Ishikawa (cell line): ENCODE data around the gene ATG101.

Experiments used
- CEBPB ChIP-seq: IDR thresholded peaks from 2 replicates; pipeline ENCODE4 v1.6.1; 2012
- CREB1 ChIP-seq: IDR thresholded peaks from 2 replicates; pipeline ENCODE4 v1.6.1; 2012; ENCODE audit warnings: low read depth
- EGR1 ChIP-seq: IDR thresholded peaks from 2 replicates; pipeline ENCODE4 v1.6.1; 2012
- EP300 ChIP-seq: IDR thresholded peaks from 2 replicates; pipeline ENCODE4 v1.6.1; 2012; ENCODE audit warnings: borderline replicate concordance
- FOXM1 ChIP-seq: IDR thresholded peaks from 2 replicates; pipeline ENCODE4 v1.6.1; 2012; ENCODE audit warnings: low read depth, borderline replicate concordance
- NFIC ChIP-seq: IDR thresholded peaks from 2 replicates; pipeline ENCODE4 v1.6.1; 2012
- RAD21 ChIP-seq: IDR thresholded peaks from 2 replicates; pipeline ENCODE4 v1.6.1; 2012; ENCODE audit warnings: low read depth
- TAF1 ChIP-seq: IDR thresholded peaks from 2 replicates; pipeline ENCODE4 v1.6.1; 2012; ENCODE audit warnings: low read depth, mild to moderate bottlenecking
- TCF12 ChIP-seq: IDR thresholded peaks from 2 replicates; pipeline ENCODE4 v1.6.1; 2012; ENCODE audit warnings: low read depth
- TEAD4 ChIP-seq: IDR thresholded peaks from 2 replicates; pipeline ENCODE4 v1.6.1; 2012
- YY1 ChIP-seq: IDR thresholded peaks from 2 replicates; pipeline ENCODE4 v1.6.1; 2012; ENCODE audit warnings: low read depth
- ZBTB7A ChIP-seq: IDR thresholded peaks from 2 replicates; pipeline ENCODE4 v1.6.1; 2012; ENCODE audit warnings: low read depth
- TF ChIP-seq, protein P1 (sequence below): IDR thresholded peaks from 2 replicates; pipeline ENCODE4 v1.6.1; 2012; ENCODE audit warnings: low read depth, mild to moderate bottlenecking
- TF ChIP-seq, protein P2 (sequence below): IDR thresholded peaks from 2 replicates; pipeline ENCODE4 v1.6.1; 2012
- TF ChIP-seq, protein P3 (sequence below): IDR thresholded peaks from 2 replicates; pipeline ENCODE4 v1.6.1; 2012

ATG101 gene

DNA sequence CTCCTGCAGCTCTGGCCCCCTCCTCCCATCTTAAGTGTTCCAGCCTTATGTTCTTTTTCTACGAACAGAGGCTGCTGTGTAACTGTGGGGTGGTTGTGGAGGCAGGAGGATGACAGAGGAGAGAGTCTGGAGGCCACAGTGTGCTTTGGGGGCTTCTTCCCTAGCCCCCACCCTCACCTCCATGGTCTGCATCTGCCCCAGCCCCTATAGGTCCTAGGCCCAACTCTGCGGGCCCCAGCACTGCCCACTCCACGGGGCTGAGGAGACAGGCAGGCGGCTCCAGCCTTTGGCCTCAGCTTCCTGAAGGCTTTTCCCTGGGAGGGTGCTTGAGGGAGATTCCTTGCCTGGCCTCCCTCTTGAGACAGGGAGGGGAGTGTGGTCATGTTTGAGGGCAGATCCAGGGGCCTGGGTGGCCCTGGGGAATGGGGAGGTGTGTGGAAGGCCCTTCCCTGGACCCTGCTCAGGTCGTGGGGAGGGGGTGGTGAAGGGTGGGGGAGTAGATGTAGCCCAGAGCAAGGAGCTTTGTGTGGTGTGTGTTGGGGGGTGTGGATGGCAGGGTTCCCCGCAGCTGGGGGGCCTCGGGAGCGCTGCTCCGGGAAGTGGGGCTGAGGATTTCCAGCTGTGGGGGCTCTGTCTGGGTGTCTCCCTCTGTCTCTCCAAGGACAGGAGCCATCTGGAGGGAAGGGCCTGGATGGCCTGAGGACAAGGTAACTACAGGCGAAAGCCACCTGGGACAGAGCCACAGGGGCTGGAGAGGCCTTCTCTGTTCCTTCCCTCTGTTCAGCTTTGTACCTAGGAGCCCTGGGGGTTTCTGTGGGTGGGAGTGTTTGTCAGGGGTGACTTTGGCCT, 10.8 kb downstream of the ATG101 start:
- TF ChIP-seq CREB1 (no peak), YY1 (no peak), CEBPB (no peak), EP300 (no peak), NFIC (no peak), TAF1 (no peak), EGR1 (no peak), TEAD4 (no peak), RAD21 (no peak), TCF12 (no peak), FOXM1 (no peak), ZBTB7A (no peak)
- TF ChIP-seq, protein P1, sequence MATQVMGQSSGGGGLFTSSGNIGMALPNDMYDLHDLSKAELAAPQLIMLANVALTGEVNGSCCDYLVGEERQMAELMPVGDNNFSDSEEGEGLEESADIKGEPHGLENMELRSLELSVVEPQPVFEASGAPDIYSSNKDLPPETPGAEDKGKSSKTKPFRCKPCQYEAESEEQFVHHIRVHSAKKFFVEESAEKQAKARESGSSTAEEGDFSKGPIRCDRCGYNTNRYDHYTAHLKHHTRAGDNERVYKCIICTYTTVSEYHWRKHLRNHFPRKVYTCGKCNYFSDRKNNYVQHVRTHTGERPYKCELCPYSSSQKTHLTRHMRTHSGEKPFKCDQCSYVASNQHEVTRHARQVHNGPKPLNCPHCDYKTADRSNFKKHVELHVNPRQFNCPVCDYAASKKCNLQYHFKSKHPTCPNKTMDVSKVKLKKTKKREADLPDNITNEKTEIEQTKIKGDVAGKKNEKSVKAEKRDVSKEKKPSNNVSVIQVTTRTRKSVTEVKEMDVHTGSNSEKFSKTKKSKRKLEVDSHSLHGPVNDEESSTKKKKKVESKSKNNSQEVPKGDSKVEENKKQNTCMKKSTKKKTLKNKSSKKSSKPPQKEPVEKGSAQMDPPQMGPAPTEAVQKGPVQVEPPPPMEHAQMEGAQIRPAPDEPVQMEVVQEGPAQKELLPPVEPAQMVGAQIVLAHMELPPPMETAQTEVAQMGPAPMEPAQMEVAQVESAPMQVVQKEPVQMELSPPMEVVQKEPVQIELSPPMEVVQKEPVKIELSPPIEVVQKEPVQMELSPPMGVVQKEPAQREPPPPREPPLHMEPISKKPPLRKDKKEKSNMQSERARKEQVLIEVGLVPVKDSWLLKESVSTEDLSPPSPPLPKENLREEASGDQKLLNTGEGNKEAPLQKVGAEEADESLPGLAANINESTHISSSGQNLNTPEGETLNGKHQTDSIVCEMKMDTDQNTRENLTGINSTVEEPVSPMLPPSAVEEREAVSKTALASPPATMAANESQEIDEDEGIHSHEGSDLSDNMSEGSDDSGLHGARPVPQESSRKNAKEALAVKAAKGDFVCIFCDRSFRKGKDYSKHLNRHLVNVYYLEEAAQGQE, result no peak
- TF ChIP-seq, protein P2, sequence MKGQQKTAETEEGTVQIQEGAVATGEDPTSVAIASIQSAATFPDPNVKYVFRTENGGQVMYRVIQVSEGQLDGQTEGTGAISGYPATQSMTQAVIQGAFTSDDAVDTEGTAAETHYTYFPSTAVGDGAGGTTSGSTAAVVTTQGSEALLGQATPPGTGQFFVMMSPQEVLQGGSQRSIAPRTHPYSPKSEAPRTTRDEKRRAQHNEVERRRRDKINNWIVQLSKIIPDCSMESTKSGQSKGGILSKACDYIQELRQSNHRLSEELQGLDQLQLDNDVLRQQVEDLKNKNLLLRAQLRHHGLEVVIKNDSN, result no peak
- TF ChIP-seq, protein P3, sequence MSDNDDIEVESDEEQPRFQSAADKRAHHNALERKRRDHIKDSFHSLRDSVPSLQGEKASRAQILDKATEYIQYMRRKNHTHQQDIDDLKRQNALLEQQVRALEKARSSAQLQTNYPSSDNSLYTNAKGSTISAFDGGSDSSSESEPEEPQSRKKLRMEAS, result no peak

DNA sequence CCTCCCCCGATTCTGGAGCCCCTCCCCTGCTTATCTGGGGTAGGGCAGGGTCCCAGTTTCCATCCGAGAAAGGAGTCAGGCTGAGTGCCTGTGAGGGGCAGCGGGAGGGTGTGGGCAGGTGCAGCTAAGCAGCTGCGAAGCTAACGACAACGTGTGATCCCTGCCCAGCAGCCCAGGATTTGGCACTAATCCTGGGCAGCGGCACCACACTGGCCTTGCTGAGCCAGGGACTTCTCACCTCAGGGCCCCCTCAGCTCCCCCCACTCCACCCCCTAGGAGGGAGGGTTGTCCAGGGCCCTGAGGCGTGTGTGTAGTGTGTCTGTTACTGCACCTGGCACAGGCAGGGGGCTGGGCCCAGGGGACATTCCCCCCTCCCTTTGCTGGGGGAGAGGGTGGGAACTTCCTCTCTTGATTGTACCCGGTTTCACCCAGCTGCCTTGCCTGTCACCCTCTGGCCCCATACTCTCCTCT, 11.5 kb downstream of the ATG101 start:
- no peak for TF ChIP-seq YY1
- no peak for TF ChIP-seq TCF12
- TF ChIP-seq FOXM1, result no peak
- TF ChIP-seq RAD21, result no peak

DNA sequence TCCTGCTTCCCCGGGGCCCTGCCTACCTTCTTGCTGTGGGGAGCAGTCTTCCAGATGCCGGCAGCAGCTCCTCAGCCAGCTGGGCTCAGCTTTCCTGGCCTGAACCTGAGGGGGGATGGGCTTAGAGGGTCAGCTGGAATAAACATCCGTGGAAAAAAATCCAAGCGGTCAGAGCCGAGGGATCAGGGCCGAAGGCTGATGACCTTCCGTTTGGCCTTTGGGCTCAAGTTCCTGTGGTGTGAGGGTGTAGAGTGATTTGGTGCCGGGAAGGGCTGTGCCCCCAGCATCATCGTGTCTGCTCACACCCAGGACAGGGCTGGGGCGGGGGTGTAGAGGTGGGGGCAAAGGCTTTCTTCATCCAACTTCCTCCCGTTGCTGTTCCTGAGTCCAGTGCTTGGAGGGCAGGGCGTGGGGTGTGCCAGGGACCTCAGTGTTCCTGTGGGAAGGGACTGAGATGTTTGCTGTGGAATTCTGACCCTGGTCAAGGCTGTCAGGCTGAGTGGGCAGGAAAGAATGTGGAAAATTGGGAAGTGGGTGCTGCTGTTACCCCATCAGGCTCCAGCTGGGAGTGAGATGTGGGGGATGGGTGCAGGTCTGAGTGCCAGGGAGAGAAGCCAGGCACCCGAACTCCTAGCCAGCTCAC, 12.4 kb downstream of the ATG101 start:
- TF ChIP-seq TCF12 (no peak), FOXM1 (no peak), ZBTB7A (no peak), YY1 (no peak), TEAD4 (no peak), EP300 (no peak), CEBPB (no peak), RAD21 (no peak), CREB1 (no peak), NFIC (no peak), EGR1 (no peak), TAF1 (no peak)
- TF ChIP-seq, protein P3, result no peak
- TF ChIP-seq, protein P1, result no peak
- TF ChIP-seq, protein P2, result no peak

DNA sequence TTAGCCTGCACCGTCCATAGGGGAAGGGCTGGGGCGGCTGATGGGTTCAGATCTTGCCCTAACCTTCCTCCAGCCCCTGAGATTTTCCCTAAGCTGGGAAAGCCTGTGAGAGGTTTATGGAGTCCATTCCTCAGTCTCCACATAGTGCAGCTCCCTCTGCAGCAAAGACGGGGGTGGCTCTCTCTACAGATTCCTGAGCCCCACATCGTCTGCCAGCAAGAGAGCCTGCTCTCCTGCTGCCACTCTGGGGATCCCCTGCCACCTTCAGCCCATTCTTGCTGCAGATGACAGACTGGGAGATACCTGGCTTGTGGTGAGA, 12.8 kb downstream of the ATG101 start:
- TF ChIP-seq NFIC, result no peak
- TF ChIP-seq FOXM1, result no peak
- TF ChIP-seq ZBTB7A, result no peak
- no peak for TF ChIP-seq CEBPB
- no peak for TF ChIP-seq EGR1
- no peak for TF ChIP-seq TAF1
- TF ChIP-seq EP300, result no peak

DNA sequence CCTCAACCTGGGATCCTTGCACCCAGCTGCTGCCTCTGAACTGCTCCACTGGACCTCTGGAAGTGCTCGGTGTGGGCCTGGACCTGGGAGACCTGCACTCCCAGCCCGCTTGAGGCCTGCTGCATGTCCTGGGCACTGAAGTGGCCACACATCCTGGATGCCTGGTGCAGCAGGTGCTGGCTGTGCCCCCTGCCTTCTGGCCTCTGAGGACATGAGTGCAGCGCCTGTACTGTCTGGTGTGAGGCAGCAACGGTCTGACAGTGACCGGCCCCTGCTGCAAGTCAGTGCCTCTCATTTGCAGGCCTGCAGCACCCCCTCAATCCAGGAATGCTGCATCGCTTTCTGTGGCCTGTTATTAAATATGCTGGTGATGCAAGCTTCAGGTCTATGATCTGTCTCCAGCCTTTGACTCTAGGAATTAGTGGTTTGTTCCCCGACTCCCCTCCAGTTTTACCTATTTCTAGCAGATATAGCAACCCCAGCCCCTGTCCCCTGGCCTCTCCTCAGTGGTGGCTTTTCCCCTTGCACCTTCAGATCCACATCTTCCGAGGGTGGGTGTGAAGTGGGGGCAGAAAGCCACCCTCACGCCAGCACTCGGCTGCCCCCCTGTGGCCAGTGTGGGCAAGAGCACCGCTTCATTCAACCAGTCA, 13.3 kb downstream of the ATG101 start:
- no peak for TF ChIP-seq CREB1
- TF ChIP-seq RAD21, result peak; percentile 99
- peak; percentile 15; the same call in 1 of the 2 replicates for TF ChIP-seq CEBPB
- TF ChIP-seq ZBTB7A, result peak; percentile 78; the same call in 1 of the 2 replicates
- TF ChIP-seq NFIC, result no peak
